ENCODE results near the gene RTL10.
A peak's percentile ranks its signal among the peaks of the same experiment; 100 is the strongest.

Gene RTL10

GRCh38 chr22:19823191-19823901 is 31.3 kb downstream of the RTL10 start:
- DNase-seq (ENCODE audit: low read depth, low spot score): no peak

GRCh38 chr22:19822301-19823117 is 32.2 kb downstream of the RTL10 start:
- DNase-seq (ENCODE audit: low read depth, low spot score): no peak

GRCh38 chr22:19821523-19822300 is 33.0 kb downstream of the RTL10 start:
- no peak for DNase-seq (ENCODE audit: low read depth, low spot score)

- no peak for DNase-seq (ENCODE audit: low read depth, low spot score)
Measured at GRCh38 chr22:19820880-19821522, 33.7 kb downstream of the RTL10 start.

GRCh38 chr22:19819911-19820879 is 34.5 kb downstream of the RTL10 start:
- DNase-seq (ENCODE audit: low read depth, low spot score): no peak

- no peak for DNase-seq (ENCODE audit: low read depth, low spot score)
Measured at GRCh38 chr22:19819208-19819910, 35.3 kb downstream of the RTL10 start.

- DNase-seq (ENCODE audit: low read depth, low spot score): no peak
Measured at GRCh38 chr22:19818324-19819207, 36.1 kb downstream of the RTL10 start.

- no peak for DNase-seq (ENCODE audit: low read depth, low spot score)
Measured at GRCh38 chr22:19816372-19817119, 38.1 kb downstream of the RTL10 start.

GRCh38 chr22:19815823-19816290 is 38.8 kb downstream of the RTL10 start:
- no peak for DNase-seq (ENCODE audit: low read depth, low spot score)

GRCh38 chr22:19815093-19815822 is 39.4 kb downstream of the RTL10 start:
- no peak for DNase-seq (ENCODE audit: low read depth, low spot score)

- no peak for DNase-seq (ENCODE audit: low read depth, low spot score)
Measured at GRCh38 chr22:19814428-19814827, 40.2 kb downstream of the RTL10 start.

- DNase-seq (ENCODE audit: low read depth, low spot score): no peak
Measured at GRCh38 chr22:19812910-19813309, 41.8 kb downstream of the RTL10 start.

- no peak for DNase-seq (ENCODE audit: low read depth, low spot score)
Measured at GRCh38 chr22:19811811-19812771, 42.6 kb downstream of the RTL10 start.

- no peak for DNase-seq (ENCODE audit: low read depth, low spot score)
Measured at GRCh38 chr22:19811211-19811621, 43.5 kb downstream of the RTL10 start.

- DNase-seq (ENCODE audit: low read depth, low spot score): peak; percentile 94
Measured at GRCh38 chr22:19810381-19811201, 44.1 kb downstream of the RTL10 start.

All from astrocyte of the hippocampus (primary cell).